ENCODE measurements around the gene ALDH5A1.

DNA sequence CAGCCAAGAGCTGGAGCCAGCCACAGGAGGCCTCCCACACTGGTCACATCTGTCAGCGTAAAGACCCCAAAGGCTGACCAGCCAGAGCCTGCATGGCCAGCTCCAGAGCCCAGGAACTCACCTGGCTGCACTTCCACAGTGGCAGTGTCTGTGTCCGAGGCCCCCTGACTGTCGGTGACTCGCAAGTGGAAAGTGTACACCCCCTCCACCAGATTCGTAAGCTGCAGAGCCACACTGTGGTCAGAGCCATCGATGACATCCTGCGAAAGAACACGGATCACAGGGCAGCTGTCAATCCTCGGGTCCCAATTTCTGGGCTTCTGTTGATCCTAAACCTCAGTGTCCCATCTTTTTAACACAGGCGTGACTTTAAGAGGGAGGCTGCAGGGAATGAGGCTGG is 69.3 kb downstream of the ALDH5A1 start:
- TF ChIP-seq, protein P1, sequence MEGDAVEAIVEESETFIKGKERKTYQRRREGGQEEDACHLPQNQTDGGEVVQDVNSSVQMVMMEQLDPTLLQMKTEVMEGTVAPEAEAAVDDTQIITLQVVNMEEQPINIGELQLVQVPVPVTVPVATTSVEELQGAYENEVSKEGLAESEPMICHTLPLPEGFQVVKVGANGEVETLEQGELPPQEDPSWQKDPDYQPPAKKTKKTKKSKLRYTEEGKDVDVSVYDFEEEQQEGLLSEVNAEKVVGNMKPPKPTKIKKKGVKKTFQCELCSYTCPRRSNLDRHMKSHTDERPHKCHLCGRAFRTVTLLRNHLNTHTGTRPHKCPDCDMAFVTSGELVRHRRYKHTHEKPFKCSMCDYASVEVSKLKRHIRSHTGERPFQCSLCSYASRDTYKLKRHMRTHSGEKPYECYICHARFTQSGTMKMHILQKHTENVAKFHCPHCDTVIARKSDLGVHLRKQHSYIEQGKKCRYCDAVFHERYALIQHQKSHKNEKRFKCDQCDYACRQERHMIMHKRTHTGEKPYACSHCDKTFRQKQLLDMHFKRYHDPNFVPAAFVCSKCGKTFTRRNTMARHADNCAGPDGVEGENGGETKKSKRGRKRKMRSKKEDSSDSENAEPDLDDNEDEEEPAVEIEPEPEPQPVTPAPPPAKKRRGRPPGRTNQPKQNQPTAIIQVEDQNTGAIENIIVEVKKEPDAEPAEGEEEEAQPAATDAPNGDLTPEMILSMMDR (optimal IDR thresholded peaks at IDR 0.05 in 1 of 3, IDR thresholded peaks at IDR 0.05 in 1 of 3, conservative IDR thresholded peaks at IDR 0.05 in 1 of 3; ENCODE audit: extremely low read depth in 1 of 3, insufficient read depth in 2 of 3, low read length in 3 of 3): no peak
- no peak for TF ChIP-seq EZH2 (IDR thresholded peaks at IDR 0.05; ENCODE audit: low read length)
